IPS-18c (cell line): ENCODE measurements around the gene GAGE12J.
"Not testable (repeated sequence)": the region's sequence is repeated elsewhere in the genome, so short reads cannot be mapped to it uniquely, and the experiment has no call there.

Source experiments
- H3K4me3 ChIP-seq: 2 replicates; pipeline ENCODE4 v1.7.0; 2013; ENCODE audit warnings: low read depth, mild to moderate bottlenecking, low read length, moderate library complexity; ENCODE audit not compliant: insufficient read depth
- H3K9me3 ChIP-seq: one replicate; pipeline ENCODE4 v1.6.1; 2013; ENCODE audit warnings: mild to moderate bottlenecking, low read length, moderate library complexity; ENCODE audit not compliant: control insufficient read depth, insufficient read depth

GAGE12J gene, protein sequence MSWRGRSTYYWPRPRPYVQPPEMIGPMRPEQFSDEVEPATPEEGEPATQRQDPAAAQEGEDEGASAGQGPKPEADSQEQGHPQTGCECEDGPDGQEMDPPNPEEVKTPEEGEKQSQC

GRCh38 chrX:49321737-49322136 is at the start of gene GAGE12J:
TSS of gene GAGE12J (plus strand) at chrX:49322037. CDS start at chrX:49323194, 1,157 bp downstream.
- H3K9me3 ChIP-seq, H3K4me3 ChIP-seq: not testable (repeated sequence)

GRCh38 chrX:49272421-49272820 is 49.4 kb upstream of the GAGE12J start:
- peaks cover 13% of the 10 kb centered on the region for H3K9me3 ChIP-seq
- H3K4me3 ChIP-seq, result no peak overlapping the region

DNA sequence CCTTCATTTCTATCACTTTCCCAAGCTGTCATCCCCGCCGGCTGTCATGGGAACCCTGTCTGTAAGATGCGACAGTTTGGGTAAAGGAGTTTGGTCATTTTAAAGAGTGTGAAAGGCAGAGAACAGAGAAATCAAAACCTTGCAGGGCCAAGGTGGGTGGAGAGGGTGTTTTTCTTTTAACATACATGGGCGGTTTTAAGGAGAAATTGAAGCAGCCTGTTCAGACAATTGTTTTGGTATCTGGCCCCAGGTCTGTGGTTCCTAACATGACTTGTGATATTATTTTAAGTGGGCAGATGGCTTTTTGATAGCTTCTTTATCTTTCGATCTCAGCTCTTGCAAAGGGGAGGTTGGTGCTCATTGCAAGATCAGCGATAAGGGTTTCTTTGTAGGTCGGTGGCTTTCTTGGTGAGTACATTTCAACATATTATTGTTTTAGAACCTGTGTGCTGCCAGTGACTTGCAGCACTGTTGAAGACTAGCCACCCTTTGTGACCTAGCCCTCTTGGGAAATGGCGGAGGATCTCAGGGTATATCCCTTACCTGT is 48.6 kb upstream of the GAGE12J start:
- H3K4me3 ChIP-seq, result no peak overlapping the region
- peaks cover 15% of the 10 kb centered on the region for H3K9me3 ChIP-seq

DNA sequence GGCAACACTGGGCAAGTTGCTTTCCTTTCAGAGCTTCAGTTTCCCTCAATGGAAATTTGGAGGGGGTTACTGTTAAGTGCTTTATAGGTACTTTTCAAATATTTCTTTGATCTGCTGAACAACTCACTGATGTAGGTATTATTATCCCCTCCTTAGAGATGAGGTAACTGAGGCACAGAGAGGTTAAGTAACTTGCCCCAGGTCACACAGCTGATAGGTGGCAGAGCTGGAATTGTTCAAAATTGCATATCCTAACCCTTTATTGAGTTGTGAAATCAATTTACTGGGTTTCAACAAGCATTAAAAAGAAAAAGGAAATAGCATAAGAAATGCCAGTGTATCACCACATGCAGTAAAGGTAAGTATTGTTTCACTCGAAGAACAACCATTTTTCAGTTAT is 45.6 kb upstream of the GAGE12J start:
- Histone ChIP-seq H3K4me3 (no peak overlapping the region), H3K9me3 (peaks cover 21% of the 10 kb centered on the region)

DNA sequence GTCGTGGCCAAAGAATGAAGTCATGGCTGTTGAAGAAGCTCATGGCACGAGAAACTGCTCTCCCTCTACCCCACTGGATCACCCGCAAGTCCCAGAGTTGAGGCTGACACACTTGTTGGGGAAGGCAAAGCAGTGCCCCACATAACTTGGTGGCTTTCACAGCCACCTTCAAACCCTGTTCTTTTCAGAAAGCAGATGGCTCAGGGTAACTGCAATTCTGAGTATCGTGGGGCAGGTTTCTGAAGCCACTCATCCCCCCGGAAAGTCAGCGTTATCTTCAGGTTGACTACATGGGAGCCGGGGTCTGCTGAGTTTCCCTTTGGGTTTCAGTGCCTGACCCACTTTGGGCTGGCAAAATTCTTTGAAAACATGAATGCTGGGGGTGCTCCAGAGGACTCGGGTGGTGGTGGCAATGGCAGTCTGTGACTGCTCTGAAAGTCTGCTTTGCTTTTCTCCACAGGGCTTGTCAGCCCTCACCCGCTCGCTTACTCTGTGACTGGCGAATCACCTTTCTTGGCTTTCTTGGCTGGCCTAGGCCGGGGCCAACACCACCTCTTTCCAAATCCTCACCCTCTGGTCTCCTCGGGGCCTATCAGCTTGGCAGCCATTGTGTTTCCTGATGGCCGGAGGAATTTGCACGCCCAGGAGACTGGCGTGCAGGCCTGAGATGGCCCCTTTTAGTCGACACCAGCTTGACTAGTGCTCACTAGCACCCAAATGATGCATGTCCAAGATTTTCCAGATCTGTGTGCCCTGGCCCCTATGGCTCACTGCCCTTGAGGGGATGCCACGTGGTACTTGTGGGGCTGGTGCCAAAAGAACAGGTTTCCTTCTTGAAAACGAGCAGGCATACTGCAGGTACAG is 44.9 kb upstream of the GAGE12J start:
- Histone ChIP-seq H3K9me3 (peaks cover 19% of the 10 kb centered on the region), H3K4me3 (no peak overlapping the region)

GRCh38 chrX:49277535-49277830 is 44.4 kb upstream of the GAGE12J start:
- H3K4me3 ChIP-seq, result no peak overlapping the region
- peaks cover 19% of the 10 kb centered on the region for H3K9me3 ChIP-seq

- Histone ChIP-seq H3K4me3 (no peak overlapping the region), H3K9me3 (peaks cover 19% of the 10 kb centered on the region)
These were observed 43.8 kb upstream of the GAGE12J start for GRCh38 chrX:49278081-49278480.

- peaks cover 13% of the 10 kb centered on the region for H3K9me3 ChIP-seq
- no peak overlapping the region for H3K4me3 ChIP-seq
These were observed 39.2 kb upstream of the GAGE12J start for GRCh38 chrX:49282647-49283011.

- H3K9me3 ChIP-seq, result peaks cover 10% of the 10 kb centered on the region
- H3K4me3 ChIP-seq, result no peak overlapping the region
These were observed 37.6 kb upstream of the GAGE12J start for GRCh38 chrX:49284212-49284611.

DNA sequence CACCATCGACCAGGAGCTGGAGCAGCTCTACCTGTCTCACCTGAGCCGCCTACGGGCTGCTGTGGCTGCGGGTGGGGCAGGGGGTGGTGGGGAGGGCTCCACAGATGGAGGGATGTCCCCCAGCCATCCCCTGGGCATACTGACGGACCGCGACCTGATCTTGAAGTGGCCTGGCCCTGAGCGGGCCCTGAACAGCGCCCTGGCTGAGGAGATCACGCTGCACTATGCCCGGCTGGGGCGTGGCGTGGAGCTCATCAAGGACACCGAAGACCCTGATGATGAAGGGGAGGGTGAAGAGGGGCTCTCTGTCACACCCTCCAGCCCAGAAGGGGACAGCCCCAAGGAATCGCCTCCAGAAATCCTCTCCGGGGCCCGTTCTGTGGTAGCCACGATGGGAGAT is 35.7 kb upstream of the GAGE12J start:
- no peak overlapping the region for H3K4me3 ChIP-seq
- peaks cover 7% of the 10 kb centered on the region for H3K9me3 ChIP-seq

DNA sequence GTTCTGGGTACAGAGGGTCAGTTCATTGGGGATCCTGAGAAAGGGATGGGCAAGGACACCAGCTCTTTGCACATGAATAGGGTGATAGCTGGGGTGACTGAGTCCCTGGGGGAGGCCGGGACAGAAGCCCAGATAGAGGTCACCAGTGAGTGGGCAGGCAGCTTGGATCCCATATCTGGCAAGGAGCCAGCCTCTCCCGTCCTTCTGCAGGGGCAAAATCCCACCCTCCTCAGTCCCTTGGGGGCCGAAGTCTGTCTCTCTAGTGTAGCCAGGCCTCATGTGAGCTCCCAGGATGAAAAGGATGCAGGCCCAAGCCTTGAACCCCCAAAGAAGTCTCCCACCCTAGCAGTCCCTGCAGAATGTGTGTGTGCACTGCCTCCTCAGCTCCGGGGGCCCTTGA is 35.3 kb upstream of the GAGE12J start:
- H3K4me3 ChIP-seq, result no peak overlapping the region
- H3K9me3 ChIP-seq, result peaks cover 7% of the 10 kb centered on the region

- H3K9me3 ChIP-seq, result peaks cover 7% of the 10 kb centered on the region
- no peak overlapping the region for H3K4me3 ChIP-seq
These were observed 34.2 kb upstream of the GAGE12J start for GRCh38 chrX:49287665-49288064.

DNA sequence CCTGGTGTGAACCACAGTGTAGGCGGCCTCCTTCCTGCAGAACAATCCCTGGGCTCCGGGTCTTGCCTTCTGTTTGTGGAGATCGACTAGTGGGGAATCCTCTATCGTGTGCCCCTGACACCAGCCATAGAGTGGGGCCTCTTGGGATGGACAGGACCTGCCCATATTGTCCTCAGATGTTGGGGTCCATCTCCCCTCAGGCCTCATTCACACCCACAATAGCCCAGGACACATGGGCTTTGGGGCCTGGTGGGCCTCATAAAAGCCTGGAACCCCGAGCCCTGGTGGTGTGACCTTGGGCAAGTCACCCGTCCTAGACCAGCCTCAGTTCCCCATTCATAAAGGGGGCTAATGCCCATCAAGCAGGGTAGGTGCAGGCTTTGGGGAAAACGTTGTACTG is 31.6 kb upstream of the GAGE12J start:
- no peak overlapping the region for H3K4me3 ChIP-seq
- peaks cover 9% of the 10 kb centered on the region for H3K9me3 ChIP-seq

GRCh38 chrX:49291615-49292337 is 30.1 kb upstream of the GAGE12J start:
- Histone ChIP-seq H3K9me3 (peaks cover 4% of the 10 kb centered on the region), H3K4me3 (no peak overlapping the region)

DNA sequence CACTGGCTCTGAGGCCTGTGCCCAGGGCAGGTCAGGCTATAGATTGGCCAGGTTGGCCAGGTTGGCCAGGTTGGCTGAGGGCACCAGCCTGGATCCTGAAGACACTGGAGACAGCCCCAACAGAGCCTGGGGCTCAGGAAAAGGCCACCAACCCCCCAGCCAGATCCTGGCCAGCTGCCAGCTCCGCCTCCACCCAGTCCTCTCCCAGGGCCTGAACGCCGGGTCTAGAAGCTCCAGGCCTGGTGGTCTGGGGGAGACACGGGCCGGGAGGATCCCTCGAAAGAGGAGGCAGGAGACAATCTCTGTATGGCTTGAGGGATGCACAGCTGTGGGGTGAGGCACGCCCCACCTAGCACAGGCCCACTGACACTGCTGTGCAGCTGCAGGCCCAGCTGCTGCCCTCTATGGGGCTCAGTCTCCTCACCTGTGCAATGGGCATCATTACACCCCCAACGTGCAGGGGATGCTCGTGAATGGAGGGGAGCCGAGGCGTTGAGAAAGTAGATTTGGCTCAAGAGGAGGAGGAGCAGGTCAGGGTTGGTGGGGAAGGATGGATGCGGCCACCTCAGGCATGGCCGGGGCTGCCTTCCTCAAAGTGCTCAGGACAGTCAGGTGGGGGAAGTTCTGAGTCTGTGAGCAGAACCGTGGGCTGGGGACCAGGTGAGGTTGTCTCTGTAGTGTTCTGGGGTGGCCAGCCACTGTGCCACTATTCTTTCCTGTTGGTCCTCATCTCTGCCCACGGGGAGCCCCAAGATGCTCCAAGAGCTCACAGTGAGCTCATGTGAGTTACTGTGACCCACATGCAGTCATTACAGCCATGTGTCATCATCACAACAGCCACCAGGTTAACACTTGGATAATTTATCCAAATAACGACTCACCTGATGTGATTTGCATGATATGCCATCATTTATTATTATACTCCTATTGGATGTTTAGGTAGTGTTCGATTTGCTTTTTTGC is 29.2 kb upstream of the GAGE12J start:
- Histone ChIP-seq H3K9me3 (peaks cover 4% of the 10 kb centered on the region), H3K4me3 (no peak overlapping the region)

- not testable (repeated sequence) for H3K9me3 ChIP-seq, H3K4me3 ChIP-seq
These were observed 22.5 kb upstream of the GAGE12J start for GRCh38 chrX:49299293-49299692.

GRCh38 chrX:49300703-49301102 is 21.1 kb upstream of the GAGE12J start:
- H3K9me3 ChIP-seq, result peaks cover 7% of the 10 kb centered on the region
- no peak overlapping the region for H3K4me3 ChIP-seq
